Measurements from ENCODE around the gene SLMAP.

DNA sequence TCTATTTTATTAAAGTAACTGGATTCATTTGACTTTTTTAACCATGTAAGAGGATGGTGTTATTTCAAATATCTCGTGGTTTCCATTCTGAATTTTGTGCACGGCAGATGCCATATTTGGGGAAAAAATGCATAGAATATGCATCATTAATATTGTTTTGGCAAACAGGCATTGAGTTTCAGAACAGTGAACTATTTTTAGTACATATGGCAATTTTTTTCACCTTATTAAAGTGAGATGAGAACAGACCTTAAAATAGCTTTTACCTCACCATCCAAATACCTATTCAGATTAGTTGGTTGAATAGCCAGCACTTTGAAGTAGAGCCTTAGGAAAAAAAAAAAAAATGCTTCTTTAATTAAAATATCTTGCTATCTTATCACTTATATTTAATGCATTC, 134.8 kb downstream of the SLMAP start:
- TF ChIP-seq, protein P1, sequence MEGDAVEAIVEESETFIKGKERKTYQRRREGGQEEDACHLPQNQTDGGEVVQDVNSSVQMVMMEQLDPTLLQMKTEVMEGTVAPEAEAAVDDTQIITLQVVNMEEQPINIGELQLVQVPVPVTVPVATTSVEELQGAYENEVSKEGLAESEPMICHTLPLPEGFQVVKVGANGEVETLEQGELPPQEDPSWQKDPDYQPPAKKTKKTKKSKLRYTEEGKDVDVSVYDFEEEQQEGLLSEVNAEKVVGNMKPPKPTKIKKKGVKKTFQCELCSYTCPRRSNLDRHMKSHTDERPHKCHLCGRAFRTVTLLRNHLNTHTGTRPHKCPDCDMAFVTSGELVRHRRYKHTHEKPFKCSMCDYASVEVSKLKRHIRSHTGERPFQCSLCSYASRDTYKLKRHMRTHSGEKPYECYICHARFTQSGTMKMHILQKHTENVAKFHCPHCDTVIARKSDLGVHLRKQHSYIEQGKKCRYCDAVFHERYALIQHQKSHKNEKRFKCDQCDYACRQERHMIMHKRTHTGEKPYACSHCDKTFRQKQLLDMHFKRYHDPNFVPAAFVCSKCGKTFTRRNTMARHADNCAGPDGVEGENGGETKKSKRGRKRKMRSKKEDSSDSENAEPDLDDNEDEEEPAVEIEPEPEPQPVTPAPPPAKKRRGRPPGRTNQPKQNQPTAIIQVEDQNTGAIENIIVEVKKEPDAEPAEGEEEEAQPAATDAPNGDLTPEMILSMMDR (IDR thresholded peaks at IDR 0.05 in 4 of 5, conservative IDR thresholded peaks at IDR 0.05 in 1 of 5), result no peak
- TF ChIP-seq POLR2A (IDR thresholded peaks at IDR 0.05), result no peak
